Adrenal gland (tissue), 5 donors: Measurements from ENCODE around the gene MDN1.

Experiments used
- POLR2A ChIP-seq, 2 donors: fragments of 450-650 bp; IDR thresholded peaks; one replicate each; pipeline ENCODE4 v1.6.1; 2017; ENCODE audit warnings: antibody characterized with exemption in 2 of 2, mild to moderate bottlenecking in 2 of 2, moderate library complexity in 1 of 2
- TF ChIP-seq, protein P1 (sequence below), 6 experiments: fragments of 450-650 bp in 4 of 6; fragments of 200-600 bp in 2 of 6; sonication (generic) in 1 of 6; IDR thresholded peaks; 1 replicate in 5 of 6; 2 replicates in 1 of 6; pipeline versions ENCODE4 v1.5.1 to v1.8.0; 2016 to 2021; ENCODE audit warnings: antibody characterized with exemption in 6 of 6, mild to moderate bottlenecking in 2 of 6, moderate library complexity in 1 of 6
- donor health status: DM: no; HTN: no; CAD: no.

DNA sequence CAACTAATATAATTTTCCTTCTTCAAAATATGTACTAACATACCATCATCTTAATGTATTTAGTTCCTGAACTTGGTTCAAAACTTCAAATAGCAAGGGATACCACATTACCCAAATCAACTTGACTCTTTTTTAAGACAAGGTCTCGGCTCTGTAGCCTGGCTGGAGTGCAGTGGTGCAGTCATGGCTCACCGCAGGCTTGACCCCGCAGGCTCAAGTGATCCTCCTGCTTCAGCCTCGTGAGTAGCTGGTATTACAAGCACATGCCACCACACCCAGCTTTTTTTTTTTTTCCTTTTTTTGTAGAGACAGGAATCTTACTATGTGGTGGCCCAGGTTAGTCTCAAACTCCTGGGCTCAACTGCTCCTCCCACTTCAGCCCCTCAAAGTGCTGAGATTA lies 125.2 kb downstream of the MDN1 start:
- no peak for TF ChIP-seq POLR2A (IDR thresholded peaks at IDR 0.05)
- TF ChIP-seq, protein P1, sequence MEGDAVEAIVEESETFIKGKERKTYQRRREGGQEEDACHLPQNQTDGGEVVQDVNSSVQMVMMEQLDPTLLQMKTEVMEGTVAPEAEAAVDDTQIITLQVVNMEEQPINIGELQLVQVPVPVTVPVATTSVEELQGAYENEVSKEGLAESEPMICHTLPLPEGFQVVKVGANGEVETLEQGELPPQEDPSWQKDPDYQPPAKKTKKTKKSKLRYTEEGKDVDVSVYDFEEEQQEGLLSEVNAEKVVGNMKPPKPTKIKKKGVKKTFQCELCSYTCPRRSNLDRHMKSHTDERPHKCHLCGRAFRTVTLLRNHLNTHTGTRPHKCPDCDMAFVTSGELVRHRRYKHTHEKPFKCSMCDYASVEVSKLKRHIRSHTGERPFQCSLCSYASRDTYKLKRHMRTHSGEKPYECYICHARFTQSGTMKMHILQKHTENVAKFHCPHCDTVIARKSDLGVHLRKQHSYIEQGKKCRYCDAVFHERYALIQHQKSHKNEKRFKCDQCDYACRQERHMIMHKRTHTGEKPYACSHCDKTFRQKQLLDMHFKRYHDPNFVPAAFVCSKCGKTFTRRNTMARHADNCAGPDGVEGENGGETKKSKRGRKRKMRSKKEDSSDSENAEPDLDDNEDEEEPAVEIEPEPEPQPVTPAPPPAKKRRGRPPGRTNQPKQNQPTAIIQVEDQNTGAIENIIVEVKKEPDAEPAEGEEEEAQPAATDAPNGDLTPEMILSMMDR (IDR thresholded peaks at IDR 0.05), result no peak
